Measurements from ENCODE around the gene ZNF281.

DNA sequence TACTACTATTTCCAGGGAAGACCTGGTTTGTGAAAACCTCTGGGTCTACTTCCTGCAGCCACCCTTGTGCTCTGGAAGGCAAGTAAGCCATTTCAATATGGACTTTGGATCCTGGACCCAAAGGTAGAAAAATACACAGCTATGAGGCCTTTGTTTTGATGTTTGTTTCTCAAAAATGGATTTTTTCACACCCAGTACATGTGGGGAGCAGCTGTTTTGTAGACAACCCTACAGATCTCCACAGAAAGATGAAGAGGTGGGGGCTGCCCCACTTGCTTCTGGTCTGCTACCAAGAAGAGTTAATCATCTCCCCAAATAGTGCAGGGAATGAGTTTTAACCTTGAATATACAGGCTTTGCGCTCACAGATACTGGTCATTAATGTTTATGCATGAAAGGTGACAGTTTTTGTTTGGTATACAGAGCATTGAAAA is 29.2 kb downstream of the ZNF281 start:
- TF ChIP-seq, protein P1, sequence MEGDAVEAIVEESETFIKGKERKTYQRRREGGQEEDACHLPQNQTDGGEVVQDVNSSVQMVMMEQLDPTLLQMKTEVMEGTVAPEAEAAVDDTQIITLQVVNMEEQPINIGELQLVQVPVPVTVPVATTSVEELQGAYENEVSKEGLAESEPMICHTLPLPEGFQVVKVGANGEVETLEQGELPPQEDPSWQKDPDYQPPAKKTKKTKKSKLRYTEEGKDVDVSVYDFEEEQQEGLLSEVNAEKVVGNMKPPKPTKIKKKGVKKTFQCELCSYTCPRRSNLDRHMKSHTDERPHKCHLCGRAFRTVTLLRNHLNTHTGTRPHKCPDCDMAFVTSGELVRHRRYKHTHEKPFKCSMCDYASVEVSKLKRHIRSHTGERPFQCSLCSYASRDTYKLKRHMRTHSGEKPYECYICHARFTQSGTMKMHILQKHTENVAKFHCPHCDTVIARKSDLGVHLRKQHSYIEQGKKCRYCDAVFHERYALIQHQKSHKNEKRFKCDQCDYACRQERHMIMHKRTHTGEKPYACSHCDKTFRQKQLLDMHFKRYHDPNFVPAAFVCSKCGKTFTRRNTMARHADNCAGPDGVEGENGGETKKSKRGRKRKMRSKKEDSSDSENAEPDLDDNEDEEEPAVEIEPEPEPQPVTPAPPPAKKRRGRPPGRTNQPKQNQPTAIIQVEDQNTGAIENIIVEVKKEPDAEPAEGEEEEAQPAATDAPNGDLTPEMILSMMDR (IDR thresholded peaks at IDR 0.05), result no peak
- TF ChIP-seq POLR2A (IDR thresholded peaks at IDR 0.05; ENCODE audit: low read depth) (no peak), POLR2AphosphoS5 (IDR thresholded peaks at IDR 0.05) (no peak), EP300 (IDR thresholded peaks at IDR 0.05) (no peak)

Data from esophagus muscularis mucosa (tissue), 4 donors.